Fibroblast of skin of right quadriceps (primary cell): ENCODE data around the gene CHTOP.
A peak's percentile ranks its signal among the peaks of the same experiment; 100 is the strongest.

Experiments used
- DNase-seq: peaks from one replicate; pipeline ENCODE4 v3.0.0-alpha.2; 2013

Gene CHTOP

DNA sequence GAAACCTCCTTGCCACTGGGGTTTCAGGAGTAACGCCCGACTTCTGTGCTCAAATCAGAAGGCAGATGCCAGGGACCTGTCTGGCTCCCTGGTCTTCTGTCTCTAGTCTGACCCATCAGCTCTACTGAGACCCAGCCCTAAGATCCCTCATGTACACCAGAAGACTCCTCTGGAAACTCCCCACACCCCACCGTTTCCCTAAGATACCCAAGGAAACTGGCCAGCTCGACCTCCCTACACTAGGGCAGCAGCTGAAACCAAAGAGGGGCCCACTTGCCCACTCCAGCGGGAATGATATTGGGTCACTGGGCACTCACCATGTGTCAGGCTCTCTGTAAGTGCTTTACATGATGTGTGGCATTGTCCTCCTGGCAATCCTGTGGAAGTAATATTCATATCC, 20.5 kb upstream of the CHTOP start:
- DNase-seq = no peak

DNA sequence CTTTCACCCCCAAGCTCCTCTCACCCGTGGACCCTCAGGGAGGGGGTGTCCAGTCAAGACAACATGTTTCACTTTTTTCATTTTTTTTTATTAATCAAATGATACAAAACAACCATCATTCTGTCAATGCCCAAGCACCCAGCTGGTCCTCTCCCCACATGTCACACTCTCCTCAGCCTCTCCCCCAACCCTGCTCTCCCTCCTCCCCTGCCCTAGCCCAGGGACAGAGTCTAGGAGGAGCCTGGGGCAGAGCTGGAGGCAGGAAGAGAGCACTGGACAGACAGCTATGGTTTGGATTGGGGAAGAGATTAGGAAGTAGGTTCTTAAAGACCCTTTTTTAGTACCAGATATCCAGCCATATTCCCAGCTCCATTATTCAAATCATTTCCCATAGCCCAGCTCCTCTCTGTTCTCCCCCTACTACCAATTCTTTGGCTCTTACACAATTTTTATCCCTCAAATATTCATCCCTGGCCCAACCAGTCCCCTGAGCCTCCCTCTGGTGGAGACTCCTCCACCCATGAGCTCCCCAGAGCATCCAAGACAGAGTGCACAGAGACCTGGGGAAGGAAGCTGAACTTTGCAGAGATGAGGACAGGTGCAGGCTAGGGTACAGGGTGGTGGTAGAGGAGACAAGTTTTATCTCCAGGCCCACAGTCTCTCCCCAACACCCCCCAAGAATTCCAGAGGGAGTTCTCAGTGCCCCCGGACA, 19.5 kb upstream of the CHTOP start:
- DNase-seq = no peak

DNA sequence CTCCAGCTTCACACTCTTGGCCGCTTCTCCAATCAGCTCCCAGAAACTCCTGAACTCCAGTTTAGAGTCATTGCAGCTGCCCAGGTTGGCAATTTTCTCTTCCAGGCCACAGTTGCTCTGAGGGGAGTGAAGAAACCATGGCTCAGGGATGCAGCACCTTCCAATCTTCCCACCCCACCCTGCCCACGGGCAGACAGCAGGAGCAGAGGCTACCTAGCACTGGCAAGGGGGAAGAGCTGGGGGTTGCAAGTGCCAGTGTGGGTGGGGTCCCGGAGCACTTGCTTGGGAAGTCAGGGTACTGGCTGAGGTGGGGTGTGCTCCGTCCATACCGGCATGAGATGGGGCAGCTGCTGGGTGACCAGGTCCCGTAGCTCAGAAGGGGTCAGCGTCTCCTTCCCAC, 19.0 kb upstream of the CHTOP start:
- DNase-seq = no peak

DNA sequence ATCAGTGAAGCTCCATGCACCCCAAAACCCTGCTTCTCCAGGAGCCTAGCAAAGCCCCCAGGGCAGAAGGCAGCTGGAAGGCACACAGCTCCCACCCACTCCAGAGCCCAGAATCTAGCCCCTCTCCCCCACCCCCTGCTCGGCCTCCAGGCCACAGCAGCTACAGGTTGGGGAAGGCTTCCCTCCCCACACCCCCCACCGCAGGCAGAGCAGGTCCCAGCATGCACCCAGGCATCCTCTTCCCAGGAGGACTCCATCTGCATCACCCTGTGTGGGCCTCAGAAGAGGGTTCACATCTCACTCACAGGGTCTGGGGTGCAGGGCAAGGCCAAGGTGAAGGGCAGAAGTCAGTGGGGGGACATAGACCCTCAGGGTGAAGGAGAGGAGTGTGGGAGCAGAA, 18.5 kb upstream of the CHTOP start:
- DNase-seq = no peak

DNA sequence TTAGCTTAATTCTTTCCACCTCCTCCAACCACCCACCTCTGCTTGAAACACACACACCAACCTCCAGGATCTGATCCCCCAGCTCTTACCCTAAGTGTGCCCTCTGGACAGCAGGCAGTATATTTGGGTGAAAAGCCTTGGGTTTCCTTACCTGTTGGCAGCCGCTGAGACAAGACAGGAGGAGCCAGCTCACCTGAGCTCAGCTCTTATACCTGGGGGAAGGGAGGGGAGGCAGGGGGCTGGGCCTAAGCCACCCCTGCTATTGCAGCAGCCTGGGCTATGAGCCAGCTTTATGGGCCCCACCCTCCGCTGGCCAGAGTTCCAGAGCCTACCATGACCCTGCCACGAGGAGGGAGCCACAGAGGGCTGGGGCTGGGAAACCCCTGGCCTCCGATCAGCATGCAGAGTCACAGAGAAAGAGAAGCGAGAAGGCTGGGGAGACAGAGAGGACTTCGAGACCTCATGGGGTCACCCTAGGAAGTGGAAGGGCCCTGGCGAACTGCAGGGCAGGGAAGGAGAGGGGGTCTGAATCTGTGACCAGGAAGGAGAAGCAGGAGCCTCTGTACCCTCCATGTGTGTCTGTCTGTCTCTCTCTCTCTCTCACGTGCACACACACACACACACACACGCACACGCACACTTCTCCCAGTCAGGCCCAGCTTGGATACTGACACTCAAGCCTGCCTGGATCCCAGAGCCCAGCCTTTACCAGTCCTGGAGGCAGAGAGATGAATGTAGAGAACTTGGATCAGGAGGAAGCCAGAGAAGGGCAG, 17.5 kb upstream of the CHTOP start, which contains the start of gene S100A14:
S100A14 (minus strand) TSS at position 182 of the 773 bp plus-strand sequence. CDS start 467 bp downstream, outside the sequence.
- DNase-seq = no peak

DNA sequence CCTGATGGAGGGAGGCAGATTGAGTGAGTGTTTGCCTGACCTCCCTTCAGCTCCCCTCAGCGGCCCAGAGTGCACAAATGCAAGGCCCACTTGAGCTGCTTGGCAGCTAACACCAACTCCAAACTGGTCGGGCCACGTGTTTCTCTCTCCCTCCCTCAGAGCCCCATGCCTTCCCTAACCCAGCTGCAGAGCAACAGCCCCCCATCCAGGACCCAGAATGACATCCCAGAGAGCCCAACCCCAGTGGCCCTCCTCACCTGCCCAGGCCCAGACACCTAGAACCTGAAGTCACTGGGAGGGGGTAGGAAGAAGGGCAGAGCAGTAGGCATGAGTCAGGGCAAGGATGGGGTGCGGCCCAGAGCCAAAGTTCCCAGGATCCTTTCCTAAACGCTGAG, 17.0 kb upstream of the CHTOP start:
- no peak for DNase-seq

DNA sequence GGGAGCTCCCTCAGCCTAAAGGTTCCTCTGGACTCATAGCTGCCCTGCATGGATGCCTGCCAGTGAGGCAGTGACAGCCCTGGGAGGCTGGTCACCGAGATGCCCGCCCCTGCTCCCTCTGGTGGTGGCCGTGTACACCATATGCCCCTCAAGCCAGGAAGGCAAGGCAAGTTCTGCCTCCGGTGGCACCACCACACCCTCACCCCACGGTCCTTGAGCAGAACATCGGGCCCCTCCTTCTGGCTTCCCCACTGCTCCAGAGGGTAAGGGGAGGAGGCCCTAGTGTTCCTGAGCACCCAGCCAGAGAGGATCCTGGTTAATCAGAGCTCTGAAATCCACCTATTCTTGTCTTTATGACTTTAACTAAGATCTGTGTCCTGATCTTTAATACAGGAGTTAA, 16.2 kb upstream of the CHTOP start:
- peak; percentile 50 for DNase-seq

DNA sequence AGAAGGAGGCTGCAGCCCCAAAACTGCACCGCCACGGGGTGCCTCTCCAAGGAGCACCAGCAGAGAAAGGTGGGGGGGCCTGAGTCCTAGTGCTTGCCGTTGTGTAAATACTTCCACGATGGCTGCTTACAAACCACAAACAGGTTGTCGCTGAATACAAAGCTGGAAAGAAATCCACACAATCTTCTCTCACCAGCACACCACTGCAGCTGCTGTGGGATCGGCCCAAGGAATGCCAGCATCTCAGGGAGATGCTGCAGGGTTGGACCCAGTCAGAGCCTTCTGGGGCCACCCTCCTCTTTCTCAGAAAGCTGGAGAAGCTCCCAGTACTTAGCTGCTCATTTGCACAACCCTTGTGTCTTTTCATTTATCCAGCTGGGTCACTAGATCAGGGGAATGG, 14.7 kb upstream of the CHTOP start:
- no peak for DNase-seq

DNA sequence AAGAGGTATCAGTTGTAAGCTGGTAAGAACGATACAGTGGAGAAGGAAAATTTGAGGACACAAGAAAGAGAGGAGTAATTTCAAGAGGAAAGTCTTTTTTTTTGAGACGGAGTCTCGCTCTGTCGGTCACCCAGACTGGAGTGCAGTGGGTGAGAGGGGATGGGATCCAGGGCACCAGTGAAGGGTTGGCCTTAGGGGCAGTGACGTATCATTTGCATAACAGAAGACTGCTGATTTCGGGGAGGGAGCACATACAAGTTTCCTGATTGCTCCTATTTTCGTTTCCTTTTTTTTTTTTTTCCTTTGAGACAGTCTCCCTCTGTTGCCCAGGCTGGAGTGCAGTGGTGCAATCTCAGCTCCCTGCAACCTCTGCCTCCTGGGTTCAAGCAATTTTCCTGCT, 10.8 kb upstream of the CHTOP start:
- DNase-seq = no peak

DNA sequence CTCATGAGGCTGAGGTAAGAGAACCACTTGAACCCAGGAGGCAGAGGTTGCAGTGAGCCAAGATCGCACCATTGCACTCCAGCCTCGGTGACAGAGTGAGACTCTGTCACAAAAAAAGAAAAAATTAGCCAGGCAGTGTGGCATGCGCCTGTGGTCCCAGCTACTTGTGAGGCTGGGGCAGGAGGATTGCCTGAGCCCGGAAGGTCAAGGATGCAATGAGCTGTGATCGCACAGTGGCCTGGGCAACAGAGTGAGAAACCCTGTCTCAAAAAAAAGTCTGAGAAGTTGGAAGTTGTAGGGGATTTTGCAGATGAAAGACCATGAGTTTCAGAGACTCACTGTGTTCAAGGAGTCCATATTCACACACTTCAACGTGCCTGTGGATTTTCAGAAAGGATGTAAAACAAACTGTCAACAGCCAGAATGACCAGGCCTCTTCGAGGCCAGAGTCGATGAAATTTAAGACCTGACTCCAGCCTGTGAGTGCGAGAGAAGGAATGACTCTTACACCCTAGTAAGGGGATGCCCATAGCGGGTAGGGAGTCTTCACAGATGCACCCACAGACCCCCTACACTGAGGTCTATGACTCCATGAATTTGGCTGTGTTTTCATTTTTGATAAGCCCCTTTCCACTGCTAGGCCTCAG, 8.8 kb upstream of the CHTOP start:
- DNase-seq = no peak

DNA sequence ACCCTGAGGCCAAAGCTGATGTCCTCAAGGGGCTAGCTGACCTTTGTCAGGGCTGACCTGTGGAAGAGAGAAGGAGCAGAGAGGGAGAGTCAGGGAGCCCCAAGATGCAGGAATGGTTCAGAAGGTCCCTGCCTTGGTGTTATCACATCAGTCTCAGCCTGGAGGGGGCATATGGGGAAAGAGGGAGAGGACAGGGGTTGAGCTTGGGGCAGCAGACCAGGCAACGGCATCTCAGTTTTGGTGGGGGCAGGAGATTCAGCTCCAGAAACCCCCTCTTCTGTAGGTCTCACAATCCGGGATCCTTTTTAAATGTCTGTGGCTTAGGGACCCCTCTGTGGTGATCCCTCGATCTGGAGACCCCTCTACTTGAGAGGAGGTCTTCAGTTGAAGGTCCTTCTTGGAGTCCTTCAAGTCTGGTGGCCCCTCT, 7.4 kb upstream of the CHTOP start:
- DNase-seq = no peak

DNA sequence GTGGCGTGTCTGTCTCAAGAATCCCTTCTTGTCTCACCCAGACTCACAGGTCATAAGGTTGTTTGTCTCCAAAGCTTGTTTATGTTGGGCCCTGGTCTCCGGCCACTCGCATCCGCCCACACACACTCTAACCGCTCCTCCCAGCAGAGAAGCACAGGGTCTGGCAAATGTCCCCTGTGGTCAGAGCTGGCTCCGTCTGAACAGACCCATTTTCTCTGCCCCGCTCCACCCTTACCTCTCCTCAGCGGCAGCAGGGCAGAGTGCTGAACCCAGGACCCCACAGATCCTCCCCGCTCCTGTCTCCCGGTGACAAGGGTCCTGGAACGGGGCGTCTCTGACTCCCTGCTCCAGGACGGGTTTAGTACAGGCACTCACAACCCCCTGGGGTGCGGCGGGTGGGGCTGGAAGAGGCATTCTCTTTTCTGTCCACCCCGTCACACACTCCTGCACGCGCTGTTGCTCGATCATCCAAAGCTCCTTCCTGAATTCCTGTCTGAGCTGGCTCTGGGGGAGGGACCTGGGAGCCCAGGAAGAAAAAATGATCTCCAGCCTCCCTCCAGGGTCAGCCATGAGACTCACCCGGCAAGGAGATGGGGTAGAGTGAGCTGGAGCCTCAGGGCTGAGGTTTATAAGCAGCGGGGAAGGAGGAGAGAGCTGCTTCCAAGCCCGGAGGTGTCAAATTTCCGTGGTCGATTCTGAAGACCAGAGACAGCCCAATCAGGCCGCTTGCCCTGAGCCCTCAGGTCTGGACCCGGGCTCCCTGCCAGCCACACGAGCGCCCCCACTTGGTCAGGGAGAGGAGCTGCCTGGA, 6.8 kb upstream of the CHTOP start, which contains the start of gene S100A13:
S100A13 (minus strand) TSS at position 602 of the 811 bp plus-strand sequence. CDS start 1,033 bp downstream, outside the sequence.
- peak; percentile 95 for DNase-seq

DNA sequence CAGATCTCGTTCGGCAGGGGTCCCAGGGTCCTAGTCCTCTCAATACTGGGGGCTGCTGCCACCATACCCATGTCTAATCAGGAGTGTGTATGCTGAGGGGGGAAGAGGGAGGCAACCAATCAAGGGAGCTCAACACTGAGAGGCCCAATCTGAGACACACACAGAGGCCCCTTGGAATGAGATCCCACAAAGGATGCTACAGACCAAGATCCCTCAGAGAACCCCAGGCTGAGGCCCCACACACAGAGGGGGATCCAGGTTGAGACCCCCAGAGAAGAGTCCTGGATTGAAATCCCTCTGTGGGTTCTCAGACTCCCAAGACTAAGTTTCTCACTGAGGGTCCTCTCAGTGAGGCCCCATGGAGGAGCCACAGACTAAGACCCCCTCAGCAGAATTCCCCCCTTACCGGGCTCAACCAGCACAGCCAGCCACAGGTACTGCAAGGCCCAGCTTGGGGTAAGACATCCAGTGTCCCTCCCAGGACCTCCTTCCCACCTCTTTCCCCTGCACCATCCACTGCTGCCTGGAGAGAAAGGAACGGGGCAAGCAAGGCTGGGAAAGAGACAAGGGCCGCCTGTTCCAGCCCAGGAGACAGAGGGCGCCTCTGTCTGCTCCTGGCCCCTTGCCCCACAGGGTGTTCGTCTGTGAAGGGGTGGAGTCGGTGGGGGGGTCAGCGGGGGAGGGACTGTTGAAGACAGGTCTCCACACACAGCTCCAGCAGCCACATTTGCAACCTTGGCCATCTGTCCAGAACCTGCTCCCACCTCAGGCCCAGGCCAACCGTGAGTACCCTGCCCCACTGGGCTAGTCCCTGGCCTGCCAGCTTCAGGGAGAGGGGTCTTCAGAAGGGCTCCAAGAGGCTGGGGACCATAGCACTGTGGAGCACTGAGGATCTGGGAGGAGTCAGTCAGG, 5.9 kb upstream of the CHTOP start, which contains the start of gene S100A1:
S100A1 (plus strand) TSS at position 720 of the 912 bp plus-strand sequence. CDS start 2,088 bp downstream, outside the sequence.
- DNase-seq = no peak

DNA sequence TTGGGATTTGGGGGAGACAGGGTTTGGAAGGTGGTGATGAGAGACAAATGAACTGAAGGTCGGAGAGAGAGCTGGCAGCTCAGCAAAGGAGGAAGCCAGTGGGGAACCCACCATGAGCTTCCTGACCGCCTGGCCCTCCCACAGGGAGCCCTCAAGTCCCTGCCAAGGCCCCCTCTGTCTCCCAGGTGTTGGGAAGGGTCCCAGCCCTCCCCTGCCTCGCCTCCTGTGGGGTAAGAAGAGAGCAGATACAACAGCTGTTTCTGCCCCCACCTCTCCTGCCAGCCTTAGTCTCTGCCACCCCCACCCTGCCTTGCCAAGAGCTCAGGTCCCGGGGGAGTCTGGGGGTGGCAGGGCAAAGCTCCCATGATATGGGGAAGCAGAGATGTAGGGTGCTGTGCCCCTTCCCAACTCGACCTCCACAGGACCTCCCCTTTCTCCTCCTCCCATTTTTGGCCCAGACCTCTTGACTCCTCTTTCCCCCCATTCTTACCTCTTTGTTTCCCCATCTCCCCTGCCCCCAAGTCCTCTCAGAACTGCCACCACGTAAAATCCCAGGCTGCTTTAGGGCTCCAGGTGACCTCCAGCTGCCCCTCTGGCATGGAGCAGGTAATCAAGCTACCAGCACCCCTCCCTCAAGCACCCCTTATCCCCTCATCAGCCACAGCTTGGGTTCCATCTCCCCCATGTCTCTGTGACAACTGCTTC, 5.1 kb upstream of the CHTOP start:
- no peak for DNase-seq

DNA sequence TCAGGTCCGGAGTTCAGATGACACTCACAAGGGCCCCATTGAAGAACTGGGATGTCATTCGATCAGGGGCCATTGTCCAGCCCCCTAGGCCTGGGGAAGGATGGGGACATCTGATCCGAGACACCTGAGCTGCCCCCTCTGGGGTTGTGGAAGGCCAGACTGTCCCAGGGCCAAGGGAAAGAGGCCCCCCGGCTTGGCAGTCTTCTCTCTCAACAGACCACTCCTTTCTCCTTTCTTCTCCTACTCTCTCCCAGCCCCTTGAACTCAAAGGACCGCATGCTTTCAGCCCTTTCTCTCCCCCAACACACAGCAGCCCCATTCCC, 4.6 kb upstream of the CHTOP start:
- no peak for DNase-seq

DNA sequence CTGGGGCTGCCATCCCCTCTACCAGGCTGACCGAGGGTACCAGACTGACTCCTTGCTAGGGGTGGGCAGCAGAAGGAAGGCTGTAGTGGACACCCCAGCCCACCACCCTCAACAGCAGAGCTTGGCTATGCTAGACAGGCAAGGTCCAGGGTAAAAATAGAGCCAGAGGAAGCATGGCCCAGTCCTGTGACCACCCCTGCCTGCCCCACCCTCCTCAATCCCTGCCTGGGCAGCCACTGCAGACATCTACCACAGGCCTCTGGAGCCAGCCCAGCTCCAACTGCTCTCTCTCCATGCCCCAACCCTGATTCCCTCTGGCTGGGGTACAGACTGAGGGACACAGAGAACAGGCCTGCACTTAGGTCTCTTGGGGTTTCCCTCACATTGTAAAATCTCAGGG, 3.9 kb upstream of the CHTOP start:
- DNase-seq = no peak

DNA sequence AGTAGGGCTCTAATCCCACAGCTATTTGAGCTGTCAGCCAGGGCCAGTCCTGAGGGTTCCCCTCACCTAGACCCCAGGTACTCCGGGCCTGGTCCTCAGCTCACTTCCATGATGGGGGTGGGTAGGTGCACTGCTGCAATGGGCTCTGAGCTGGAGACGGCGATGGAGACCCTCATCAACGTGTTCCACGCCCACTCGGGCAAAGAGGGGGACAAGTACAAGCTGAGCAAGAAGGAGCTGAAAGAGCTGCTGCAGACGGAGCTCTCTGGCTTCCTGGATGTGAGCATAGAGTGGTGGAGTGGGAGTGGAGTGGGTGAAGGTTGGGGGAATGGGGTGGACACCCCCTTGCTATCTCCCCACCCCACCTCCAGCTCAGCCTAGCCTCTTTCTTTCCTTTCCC, 3.5 kb upstream of the CHTOP start:
- no peak for DNase-seq

DNA sequence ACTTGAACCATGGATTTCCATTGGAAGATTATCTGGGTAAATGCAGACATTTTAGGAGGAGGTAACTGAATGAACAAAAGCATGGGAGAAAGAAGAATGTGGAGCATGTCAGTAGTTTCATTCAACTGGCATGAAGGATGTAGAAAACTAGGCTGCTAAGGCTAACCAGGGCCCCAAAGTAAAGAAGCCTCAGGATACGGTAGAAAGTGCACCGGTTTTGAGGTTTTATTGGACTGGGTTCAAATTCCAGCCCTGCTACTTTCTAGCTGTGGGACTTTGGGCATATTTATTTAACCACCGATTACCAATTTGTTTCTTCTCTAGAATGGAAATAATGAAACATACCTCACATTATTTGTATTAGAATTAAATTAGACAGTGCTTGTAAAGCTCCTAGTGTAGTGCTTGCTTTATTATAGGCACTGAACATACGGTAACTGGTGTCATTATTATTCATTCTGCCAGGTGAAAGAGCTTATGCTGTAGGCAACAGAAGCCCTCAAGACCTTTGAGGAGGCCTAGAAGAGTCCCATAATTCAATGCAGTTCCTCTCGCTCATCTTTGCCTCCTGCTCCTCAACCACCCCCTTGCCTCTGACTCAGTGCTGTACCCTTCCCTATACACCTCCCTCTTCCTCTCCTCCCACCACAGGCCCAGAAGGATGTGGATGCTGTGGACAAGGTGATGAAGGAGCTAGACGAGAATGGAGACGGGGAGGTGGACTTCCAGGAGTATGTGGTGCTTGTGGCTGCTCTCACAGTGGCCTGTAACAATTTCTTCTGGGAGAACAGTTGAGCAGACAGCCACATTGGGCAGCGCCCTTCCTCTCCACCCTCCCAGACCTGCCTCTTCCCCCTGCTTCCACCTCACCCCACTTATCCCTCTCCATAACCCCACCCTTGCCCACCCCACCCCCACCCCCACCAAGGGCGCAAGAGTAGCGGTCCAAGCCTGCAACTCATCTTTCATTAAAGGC, 2.5 kb upstream of the CHTOP start:
- no peak for DNase-seq

DNA sequence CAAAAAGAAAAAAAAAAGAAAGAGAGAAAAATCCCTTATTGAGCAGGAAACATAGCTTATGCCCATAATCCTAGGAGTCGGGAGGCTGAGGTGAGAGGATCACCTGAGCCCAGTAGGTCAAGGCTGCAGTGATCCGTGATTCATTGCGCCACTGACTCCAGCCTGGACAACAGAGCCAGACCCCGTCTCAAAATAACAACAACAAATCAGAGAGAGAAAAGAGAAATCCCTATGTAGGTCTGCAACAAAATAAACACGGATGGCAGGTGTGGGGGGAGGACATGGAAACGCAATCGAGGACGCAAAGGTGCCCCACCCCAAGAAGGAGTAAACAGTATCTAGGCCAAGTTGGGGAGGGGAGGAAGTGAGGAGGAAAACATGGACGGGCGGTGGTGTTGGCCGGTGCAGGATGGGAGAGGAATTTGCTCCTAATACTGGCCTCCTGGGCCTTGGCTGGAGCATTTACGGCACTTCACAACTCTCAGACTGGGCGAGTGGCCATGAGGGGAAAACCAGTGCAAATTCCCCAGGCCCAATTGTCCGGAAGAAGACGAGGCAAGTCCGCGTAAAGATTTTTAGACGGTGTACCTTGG, 609 bp upstream of the CHTOP start:
- no peak for DNase-seq
